ENCODE results near the gene BBS5.
A peak's percentile ranks its signal among the peaks of the same experiment; 100 is the strongest.
"Not testable (repeated sequence)": the region's sequence is repeated elsewhere in the genome, so short reads cannot be mapped to it uniquely, and the experiment has no call there.

The BBS5 gene

GRCh38 chr2:169479257-169480078, at the start of gene BBS5:
BBS5 (plus strand) TSS chr2:169479494; CDS start chr2:169479554, 60 bp downstream.
- peak; percentile 84 for DNase-seq

GRCh38 chr2:169431772-169432171, 47.5 kb upstream of the BBS5 start:
- DNase-seq, result not testable (repeated sequence)

GRCh38 chr2:169434236-169434635, 45.1 kb upstream of the BBS5 start:
- DNase-seq, result not testable (repeated sequence)

- no peak for DNase-seq
Measured at GRCh38 chr2:169438466-169439072, 40.7 kb upstream of the BBS5 start.

GRCh38 chr2:169439900-169440299, 39.4 kb upstream of the BBS5 start:
- no peak for DNase-seq

GRCh38 chr2:169446452-169446851, 32.8 kb upstream of the BBS5 start:
- DNase-seq, result no peak

- no peak for DNase-seq
Measured at GRCh38 chr2:169448316-169448715, 31.0 kb upstream of the BBS5 start.

- DNase-seq, result no peak
Measured at GRCh38 chr2:169448865-169449264, 30.4 kb upstream of the BBS5 start.

- peak; percentile 48 for DNase-seq
Measured at GRCh38 chr2:169452080-169452479, 27.2 kb upstream of the BBS5 start.

GRCh38 chr2:169453044-169453443, 26.2 kb upstream of the BBS5 start:
- DNase-seq, result not testable (repeated sequence)

GRCh38 chr2:169461143-169461542, 18.2 kb upstream of the BBS5 start:
- DNase-seq, result no peak

GRCh38 chr2:169462896-169463695, 16.2 kb upstream of the BBS5 start:
- no peak for DNase-seq

GRCh38 chr2:169464466-169464865, 14.8 kb upstream of the BBS5 start:
- no peak for DNase-seq

GRCh38 chr2:169464882-169465281, 14.4 kb upstream of the BBS5 start:
- DNase-seq, result no peak

- no peak for DNase-seq
Measured at GRCh38 chr2:169468841-169469240, 10.5 kb upstream of the BBS5 start.

GRCh38 chr2:169469952-169470572, 9.2 kb upstream of the BBS5 start:
- no peak for DNase-seq

- no peak for DNase-seq
Measured at GRCh38 chr2:169472249-169472648, 7.0 kb upstream of the BBS5 start.

- DNase-seq, result no peak
Measured at GRCh38 chr2:169476459-169476858, 2.8 kb upstream of the BBS5 start.

GRCh38 chr2:169478339-169478738, 955 bp upstream of the BBS5 start:
- DNase-seq, result peak; percentile 83

GRCh38 chr2:169478745-169479256, 493 bp upstream of the BBS5 start:
- DNase-seq, result no peak

- no peak for DNase-seq
Measured at GRCh38 chr2:169480079-169480465, 778 bp downstream of the BBS5 start.

- no peak for DNase-seq
Measured at GRCh38 chr2:169485650-169486138, 6.4 kb downstream of the BBS5 start.

- no peak for DNase-seq
Measured at GRCh38 chr2:169486487-169486886, 7.2 kb downstream of the BBS5 start.
